HG02610 (cell line): ENCODE measurements around the gene ZBTB24.
A peak's percentile ranks its signal among the peaks of the same experiment; 100 is the strongest.

Source experiments
- ATAC-seq: cut with Tn5 transposase; IDR thresholded peaks from one replicate; pipeline ENCODE4 v1.9.1; 2021; ENCODE audit warnings: mild to moderate bottlenecking, moderate library complexity; ENCODE audit not compliant: unreplicated experiment

ZBTB24 gene

GRCh38 chr6:109503327-109504224, 20.6 kb upstream of the ZBTB24 start:
- no peak for ATAC-seq

- no peak for ATAC-seq
These were observed 15.9 kb upstream of the ZBTB24 start for GRCh38 chr6:109498936-109499335.

DNA sequence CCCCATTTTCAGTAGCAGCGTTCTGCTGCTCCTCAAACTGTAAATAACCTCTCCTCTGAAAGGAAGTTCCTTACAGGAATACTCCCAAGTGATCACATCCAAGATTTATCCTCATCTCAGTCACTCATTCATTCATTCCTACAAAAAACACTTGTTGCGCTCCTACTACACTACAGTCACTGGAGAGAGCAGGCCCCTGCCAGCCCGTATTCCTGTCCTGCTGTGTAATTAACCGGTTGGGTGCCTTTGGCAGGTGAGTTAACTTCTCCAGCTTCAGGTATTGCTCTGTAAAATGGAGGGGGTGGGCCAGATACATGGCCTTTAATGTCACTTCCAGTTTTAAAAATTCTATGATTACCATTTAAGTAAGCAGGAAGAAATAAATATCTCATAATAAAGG, 15.0 kb upstream of the ZBTB24 start:
- no peak for ATAC-seq

- no peak for ATAC-seq
These were observed 13.2 kb upstream of the ZBTB24 start for GRCh38 chr6:109496036-109496772.

DNA sequence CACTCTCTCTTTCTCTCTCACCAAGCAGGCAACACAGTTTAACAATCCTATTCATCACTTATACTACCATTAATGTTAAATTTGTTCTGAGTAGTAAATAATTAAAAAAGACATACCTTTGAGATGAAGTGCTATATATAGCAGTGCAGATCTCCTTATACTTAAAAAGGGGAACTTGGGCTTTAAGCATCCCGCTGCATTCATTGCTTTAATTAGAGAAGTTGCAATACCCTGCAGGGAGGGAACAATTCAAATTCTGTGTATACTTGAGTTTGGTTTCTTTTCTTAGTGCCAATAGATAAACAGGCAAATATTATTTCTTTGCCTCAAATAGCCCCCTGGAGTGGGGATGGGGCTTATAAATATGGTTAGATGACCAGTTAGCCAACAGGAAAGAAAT, 10.8 kb upstream of the ZBTB24 start:
- ATAC-seq: no peak

GRCh38 chr6:109491207-109491938, 8.4 kb upstream of the ZBTB24 start:
- ATAC-seq: peak; percentile 81

- no peak for ATAC-seq
These were observed 7.7 kb upstream of the ZBTB24 start for GRCh38 chr6:109490713-109491112.

DNA sequence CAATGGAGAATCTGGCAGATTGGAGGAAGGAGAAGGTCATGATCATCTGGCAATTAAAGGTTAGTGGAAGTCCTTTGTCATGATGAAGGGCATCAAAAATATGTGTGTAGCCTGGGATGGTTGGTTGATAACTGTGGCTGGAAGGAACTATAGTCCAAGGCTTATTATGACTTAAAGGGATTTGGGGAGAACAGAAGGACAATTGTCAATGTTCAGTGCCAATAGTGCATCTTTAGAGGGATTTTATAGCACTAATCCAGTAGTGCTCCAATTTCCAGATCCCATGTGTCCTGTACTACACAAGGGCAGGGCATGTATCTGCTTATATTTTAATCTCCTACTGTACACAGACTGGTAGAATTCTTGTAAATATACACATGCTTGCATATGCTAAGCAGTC, 5.0 kb upstream of the ZBTB24 start:
- ATAC-seq: no peak

GRCh38 chr6:109486068-109486467, 3.0 kb upstream of the ZBTB24 start:
- no peak for ATAC-seq

- ATAC-seq: no peak
These were observed 2.4 kb upstream of the ZBTB24 start for GRCh38 chr6:109485266-109485935.

DNA sequence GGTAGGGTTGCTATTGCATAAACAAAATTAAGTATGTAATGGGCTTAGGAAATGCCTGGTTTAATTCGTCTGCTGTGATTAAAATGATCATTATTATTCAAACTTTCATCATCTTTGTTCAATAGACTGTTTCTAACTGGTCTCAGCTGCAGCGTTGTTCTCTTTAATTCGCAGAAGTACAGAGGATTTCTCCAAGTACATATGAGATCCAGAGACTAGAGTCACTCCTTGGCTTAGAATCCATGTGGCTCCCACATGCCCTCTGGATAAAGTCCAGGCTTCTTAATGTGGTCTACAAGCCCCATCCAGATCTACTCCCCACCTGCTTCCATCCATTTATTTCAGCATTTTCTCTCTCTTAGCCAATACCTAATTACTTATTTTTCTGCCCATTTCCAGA, 1.1 kb upstream of the ZBTB24 start:
- ATAC-seq: no peak

- no peak for ATAC-seq
These were observed 677 bp upstream of the ZBTB24 start for GRCh38 chr6:109483735-109484057.

- ATAC-seq: no peak
These were observed 2.0 kb downstream of the ZBTB24 start for GRCh38 chr6:109480993-109481480.

DNA sequence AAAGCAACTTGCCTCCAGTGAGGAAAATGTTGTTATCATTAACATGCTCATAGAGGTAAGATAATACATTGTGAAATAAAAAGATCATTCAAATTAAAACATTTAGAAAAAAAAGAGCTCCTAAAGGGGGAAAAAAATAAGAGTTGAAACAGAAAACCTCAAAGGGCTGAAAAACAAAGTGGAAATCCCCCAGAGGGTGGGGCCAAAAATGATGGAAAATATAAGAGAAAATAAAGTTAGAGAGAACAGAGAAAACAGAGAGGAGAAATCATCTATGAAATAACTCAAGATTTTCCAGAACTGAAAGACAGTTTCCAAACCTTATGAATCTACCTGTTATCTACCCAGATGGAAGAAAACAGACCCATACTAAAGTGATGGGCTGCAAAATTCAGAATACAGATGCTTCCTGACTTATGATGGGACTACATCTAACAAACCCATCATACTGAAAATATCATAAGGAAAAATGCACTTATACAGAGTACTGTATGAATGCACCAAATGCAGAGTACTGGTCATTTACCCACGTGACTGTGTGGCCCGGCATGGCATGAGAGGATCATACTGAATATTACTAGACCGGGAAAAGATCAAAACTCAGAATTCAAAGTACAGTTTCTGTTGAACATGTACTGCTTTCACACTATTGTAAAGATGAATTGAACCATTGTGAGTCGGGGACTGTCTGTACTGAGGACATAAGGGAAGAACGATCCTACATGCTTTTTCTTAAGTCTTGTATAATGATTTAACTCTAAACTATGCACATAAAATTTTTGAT, 4.0 kb downstream of the ZBTB24 start:
- no peak for ATAC-seq

DNA sequence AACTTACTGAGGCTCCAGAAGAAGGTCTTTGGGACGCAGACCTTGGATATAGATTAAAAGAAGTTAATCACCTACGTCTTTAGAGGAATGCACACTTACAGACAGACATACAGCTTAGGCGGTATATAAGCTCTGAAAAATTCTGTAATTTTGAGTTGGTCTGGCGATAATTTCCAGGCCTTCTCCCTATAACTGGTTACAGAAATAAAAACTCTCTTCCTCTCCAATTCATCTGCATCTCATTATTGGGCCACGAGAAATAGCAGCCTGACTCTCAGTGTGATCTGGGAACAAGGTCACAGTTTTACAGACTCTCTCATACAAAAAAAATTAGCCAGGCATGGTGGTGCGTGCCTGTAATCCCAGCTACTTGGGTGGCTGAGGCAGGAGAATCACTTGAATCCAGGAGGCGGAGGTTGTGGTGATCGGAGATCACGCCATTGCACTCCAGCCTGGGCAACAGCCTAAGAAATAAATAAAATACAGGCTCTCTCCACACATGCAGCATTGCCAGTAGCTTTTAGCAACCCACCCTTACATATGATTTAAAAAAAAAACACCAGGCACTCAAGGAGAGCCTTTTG, 4.7 kb downstream of the ZBTB24 start:
- ATAC-seq: no peak

GRCh38 chr6:109477725-109478124, 5.3 kb downstream of the ZBTB24 start:
- no peak for ATAC-seq

DNA sequence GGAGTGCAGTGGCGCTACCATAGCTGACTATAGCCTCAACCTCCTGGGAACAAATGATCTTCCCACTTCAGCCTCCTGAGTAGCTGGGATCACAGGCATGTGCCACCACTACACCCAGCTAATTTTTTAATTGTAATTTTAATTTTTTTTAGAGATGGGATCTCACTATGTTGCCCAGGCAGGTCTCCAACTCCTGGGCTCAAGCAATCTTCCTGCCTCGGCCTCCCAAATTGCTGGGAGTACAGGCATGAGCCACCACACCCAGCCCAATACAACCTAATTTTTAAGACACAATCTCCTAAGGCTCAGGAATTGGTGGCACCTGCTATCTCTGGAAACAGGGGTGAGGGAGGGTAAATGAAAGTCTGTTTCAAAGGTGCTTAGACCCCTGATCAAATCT, 5.8 kb downstream of the ZBTB24 start:
- ATAC-seq: no peak

DNA sequence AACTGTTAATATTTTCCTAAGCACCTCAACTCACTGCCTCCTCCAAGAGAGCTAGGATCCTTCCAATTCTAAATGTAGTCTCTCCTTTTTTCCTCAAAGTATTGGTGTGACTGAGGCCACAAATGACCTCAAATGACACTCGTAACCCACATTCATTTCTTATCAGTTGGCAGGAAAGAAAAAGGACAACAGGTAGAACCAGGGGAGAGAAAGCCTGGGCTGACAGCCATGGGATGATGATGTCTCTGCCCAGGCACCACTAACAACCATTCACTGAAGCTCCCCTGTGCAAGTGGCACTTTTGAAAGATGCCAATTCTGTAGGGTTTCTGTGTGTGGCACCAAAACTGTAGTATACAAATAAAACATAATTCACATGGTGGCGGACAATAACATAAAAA, 7.4 kb downstream of the ZBTB24 start:
- no peak for ATAC-seq

- no peak for ATAC-seq
These were observed 8.0 kb downstream of the ZBTB24 start for GRCh38 chr6:109474995-109475394.

GRCh38 chr6:109473120-109473519, 9.9 kb downstream of the ZBTB24 start:
- ATAC-seq: no peak
